Fibroblast of peridontal ligament (primary cell): ENCODE data around the gene ECE2.

Experiments used
- DNase-seq: peaks from one replicate; pipeline ENCODE4 v3.0.0-alpha.2; 2010; ENCODE audit errors: extremely low read depth

The ECE2 gene

DNA sequence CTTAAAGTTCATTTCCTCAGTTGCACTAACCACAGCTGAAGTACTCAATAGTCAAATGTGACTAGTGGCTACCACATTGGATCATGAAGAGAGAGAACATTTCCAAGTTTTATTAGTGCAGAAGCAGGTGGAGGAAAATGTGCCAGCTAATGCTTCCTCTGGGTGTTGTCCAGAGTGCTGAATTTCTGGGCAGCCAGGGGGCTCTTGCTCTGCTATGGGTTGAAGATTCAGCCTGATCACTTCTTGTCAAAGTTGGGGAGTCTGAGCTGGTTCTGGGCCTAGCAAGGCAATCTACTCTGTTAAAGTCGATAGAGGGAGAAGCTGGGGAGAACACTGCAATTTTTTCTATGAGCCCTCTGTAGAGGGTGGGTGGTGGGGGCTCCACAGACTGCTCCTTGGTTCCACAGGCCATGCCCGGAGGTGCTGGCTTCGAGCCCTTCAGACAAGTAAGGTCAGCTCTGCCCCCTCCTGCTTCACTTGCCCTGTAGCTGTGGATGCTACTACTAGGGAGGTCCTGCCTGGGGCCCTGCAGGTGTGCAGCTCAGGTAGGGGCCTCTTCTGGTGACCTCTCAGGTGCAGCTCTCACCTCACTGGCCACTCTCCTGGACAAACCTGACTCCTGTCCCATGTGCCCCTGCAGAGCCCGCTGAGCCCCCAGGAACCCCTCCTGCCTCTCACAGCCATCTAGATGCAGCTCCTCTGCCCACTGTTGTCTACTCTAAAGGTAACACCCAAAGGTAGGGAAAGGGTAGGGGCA lies 35.3 kb upstream of the ECE2 start:
- peak; percentile 30 for DNase-seq

GRCh38 chr3:184241141-184241446 lies 34.7 kb upstream of the ECE2 start:
- DNase-seq: no peak

DNA sequence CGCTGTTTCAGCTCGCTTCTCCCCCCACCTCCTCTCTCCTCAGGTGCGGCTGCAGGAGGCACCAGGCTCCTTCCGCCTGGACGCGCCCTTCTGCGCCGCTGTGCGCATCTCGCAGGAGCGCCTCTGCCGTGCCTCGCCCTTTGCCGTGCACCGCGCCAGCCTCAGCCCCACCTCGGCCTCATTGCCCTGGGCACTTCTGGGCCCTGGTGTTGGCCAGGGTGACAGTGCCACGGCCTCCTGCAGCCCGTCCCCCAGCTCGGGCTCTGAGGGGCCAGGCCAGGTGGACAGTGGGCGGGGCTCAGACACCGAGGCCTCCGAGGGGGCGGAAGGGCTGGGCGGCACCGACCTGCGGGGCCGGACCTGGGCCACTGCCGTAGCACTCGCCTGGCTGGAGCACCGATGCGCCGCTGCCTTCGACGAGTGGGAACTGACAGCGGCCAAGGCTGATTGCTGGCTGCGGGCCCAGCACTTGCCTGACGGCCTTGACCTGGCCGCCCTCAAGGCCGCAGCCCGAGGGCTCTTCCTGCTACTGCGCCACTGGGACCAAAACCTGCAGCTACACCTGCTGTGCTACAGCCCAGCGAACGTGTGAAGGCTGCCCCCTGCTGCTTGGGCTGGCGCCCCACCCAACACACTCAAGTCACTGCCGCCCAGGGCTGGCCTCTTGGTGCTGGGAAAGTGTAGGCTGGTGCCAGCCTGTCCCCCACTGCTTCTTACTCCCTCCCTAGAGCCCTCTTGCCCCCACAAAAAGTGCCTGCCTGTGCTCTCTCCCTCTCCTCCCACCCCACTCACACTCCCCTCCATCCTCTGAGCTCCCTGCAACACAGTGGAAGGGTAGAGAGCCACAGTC lies 34.1 kb upstream of the ECE2 start:
- DNase-seq: no peak

- no peak for DNase-seq
These were observed 33.5 kb upstream of the ECE2 start for GRCh38 chr3:184242297-184242685.

DNA sequence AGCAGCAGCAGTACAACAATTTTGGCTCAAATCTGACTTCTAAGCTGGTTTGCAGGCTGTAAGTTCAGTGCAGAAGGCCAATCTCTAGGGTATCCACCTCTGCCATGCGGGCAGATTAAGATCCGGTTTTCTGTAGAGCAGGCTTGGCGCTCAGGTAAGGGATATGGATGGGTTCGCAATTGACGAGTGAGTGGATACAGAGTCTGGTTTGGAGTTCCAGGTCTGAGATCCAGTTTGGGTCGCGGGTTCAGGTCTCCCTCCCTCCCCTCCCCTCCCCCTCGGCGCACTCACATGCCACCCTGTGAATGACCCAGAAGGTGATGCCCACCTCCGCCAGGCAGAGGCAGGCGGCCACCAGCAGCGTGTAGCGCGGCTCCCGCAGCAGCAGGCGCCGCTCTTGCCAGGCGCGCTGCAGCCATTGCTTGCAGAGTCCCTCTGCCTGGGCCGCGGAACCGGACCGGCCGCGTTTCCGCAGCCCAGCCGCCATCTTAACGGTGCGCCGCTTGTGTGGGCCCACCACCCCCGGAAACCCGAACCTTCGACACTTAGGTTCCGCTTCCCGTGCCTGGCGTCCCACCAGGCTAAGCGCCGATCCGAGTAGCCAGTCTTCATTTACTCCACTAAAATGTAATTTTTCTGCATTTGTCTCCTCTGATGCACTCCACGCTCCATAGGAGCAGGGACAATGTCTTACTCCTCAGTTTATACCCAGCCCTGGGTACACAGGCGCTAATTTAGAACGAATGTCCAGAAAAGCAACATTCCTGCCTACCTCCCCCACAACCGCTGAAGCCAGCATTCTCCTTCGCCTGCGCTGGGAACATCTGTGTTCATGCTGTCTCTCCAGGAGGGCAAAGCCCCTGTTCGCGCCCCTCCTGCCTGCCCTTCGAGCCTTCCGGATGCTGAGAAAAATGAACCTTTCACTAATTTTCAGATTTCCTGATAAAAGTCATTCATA lies 27.1 kb upstream of the ECE2 start, which contains the start of gene ALG3:
ALG3 (minus strand) TSS at position 509 of the 958 bp plus-strand sequence; CDS start at position 487, 22 bp downstream.
- DNase-seq: peak; percentile 87

DNA sequence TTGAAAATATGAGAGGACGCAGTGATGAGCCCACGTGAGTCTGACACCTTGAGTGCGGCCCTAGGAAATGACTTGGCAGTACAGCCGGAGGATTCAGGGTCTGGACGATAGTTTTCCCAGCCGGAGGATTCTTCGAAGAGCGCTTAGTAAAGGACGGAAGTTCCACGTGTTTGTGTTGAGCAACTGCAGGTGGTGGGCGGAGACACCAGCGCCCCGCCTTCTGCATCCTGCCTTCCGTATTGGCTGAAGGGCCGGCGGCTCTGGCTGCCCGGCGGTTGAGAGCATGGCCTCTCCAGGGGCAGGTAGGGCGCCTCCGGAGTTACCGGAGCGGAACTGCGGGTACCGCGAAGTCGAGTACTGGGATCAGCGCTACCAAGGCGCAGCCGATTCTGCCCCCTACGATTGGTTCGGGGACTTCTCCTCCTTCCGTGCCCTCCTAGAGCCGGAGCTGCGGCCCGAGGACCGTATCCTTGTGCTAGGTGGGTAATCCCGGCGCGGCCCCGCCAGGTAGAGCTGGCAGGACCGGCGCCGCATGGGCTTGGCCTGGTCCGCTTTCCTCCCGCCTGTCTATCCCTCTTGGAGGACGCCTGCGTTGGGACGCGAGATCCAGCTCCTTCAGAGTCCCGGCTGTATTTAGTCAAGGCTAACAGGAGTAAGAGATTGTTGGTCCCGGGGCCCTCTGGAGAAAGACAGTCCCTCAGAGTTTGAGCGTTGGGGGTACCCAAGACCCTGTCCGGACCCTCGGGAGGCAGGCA lies 26.2 kb upstream of the ECE2 start, which contains the start of gene EEF1AKMT4:
EEF1AKMT4 (plus strand) TSS at position 261 of the 755 bp plus-strand sequence; CDS start at position 284, 23 bp downstream.
- peak; percentile 98 for DNase-seq

DNA sequence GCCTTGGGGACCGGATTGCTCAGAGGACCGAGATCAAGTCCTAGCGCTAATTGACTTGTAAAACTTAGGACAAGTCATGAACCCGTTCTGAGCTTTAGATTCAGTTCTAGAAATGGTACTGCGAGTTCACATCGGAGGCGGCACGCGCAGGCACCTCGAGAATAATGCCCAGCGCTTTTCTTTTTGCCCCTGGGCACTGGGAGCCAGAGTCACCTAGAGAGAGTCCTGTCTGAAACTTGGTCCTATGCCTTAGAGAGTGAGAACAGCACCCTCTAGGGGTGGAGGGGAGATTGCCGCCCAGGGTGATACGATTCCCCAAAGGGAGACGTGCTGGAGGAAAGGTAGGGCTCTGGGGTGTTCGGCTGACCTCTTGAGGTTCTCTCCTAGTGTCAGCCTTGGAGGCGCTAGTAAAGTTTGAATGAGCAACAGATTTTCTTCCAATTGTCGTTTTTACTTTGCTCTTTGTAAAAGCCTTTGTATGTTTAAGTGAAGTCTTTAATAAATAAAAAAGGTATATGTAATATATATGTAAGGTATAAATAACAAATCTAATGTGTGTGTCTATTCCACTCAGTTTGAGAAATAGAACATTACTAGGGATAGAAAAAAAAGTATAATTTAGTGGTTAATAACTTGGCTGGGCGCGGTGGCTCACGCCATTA lies 25.5 kb upstream of the ECE2 start:
- DNase-seq: peak; percentile 87

GRCh38 chr3:184255291-184256039 lies 20.4 kb upstream of the ECE2 start:
- no peak for DNase-seq

DNA sequence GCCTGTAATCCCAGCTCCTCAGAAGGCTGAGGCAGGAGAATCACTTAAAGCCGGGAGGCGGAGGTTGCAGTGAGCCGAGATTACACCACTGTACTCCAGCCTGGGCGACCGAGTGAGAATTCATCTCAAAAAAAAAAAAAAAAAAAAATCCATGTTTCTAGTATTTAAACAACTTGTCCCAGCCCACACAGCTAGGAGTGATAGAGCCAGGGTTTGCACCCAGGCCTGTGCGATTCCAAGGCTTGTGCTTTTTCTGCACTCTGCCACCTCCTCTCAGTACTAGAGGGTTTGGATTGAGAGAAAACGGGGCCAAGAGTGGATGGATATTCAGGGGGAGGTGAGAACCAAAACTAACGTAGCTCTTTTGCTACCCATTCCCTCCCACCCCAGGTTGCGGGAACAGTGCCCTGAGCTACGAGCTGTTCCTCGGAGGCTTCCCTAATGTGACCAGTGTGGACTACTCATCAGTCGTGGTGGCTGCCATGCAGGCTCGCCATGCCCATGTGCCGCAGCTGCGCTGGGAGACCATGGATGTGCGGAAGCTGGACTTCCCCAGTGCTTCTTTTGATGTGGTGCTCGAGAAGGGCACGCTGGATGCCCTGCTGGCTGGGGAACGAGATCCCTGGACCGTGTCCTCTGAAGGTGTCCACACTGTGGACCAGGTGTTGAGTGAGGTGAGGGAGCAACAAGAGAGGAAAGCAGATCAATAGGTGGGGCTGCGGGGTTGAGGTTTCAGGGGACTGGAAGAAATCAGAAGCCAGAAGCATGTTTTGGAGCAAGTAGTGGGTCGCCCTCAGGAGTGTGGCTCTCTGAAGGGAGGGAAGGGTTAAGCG lies 18.5 kb upstream of the ECE2 start:
- no peak for DNase-seq

GRCh38 chr3:184258926-184259325 lies 16.9 kb upstream of the ECE2 start:
- DNase-seq: no peak

GRCh38 chr3:184259396-184259877 lies 16.4 kb upstream of the ECE2 start:
- DNase-seq: no peak

- DNase-seq: peak; percentile 3
These were observed 15.7 kb upstream of the ECE2 start for GRCh38 chr3:184259878-184260723.

DNA sequence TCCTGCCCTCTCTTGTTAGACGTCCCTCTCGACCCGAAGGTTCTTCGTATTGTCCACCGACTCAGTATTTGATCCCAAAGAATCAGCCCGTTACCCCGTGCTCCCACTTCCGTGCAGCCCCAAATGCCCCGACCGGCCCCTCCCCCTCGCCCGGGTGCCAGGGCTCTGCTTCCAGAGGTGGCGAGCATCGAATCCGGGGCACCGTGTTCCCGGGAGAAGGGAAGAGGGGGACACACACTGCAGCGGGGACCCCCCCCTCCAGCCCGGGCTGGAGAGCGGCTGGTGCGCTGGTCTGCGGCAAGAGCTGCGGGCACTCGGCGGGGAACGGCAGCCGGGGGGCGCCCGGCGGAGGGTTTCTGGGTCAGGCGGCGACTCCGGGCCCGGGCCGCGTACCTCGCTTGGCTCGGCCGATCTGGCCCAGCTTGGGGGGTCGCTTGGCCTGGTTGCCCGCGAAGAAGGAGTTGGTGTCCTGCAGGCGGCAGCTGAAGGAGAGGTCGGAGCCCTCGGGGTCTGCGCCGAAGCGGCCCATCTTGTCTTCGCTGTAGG lies 15.0 kb upstream of the ECE2 start:
- no peak for DNase-seq

DNA sequence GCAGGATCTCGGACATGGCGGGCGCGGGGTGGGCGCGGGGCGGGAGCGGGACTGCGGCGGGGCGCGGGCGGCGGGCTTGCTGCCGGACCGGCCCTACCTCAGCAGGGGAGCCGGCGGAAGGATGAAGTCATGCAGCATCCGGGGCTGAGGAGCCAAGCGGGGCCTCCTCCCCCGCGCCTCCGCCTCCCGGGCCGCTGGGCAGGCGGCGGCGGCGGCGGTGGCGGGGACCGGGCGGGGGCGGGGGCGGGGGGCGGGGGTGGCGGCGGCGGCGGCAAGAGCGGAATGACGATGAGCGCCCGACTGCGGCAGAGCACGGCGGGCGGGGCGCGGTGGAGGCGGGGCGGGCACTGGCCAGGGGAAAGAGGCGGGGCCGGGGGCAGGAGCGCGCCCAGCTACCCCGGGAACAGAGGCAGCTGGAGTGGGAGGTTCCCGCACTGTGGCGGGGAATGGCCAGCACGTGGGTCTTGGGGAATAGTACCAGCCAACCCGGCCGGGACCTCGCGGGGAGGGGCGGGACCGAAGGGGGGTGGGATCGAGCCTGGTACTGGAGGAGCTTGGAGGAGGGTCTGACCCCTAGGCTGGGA lies 14.5 kb upstream of the ECE2 start, which contains the start of gene CAMK2N2:
CAMK2N2 (minus strand) TSS at position 284 of the 584 bp plus-strand sequence; CDS start at position 16, 268 bp downstream.
- DNase-seq: peak; percentile 17

GRCh38 chr3:184261854-184262763 lies 13.7 kb upstream of the ECE2 start:
- peak; percentile 30 for DNase-seq

GRCh38 chr3:184262764-184263179 lies 13.1 kb upstream of the ECE2 start:
- no peak for DNase-seq
